K562 (cell line): ENCODE measurements around the gene DGCR2. TPM values are rescaled to one million over a fixed set of nuclear protein-coding genes. Genes with fewer than 3 reads are reported as not detected.

Experiments
- ELF4 ChIP-seq: fragments of 450-650 bp; formaldehyde crosslinking; IDR thresholded peaks from 2 replicates; pipeline ENCODE4 v1.4.0; 2022; ENCODE audit warnings: missing genetic modification characterization
- ETV6 ChIP-seq, 3 experiments: fragments of 150-350 bp in 1 of 3; sonication (generic) in 1 of 3; formaldehyde crosslinking in 1 of 3; IDR thresholded peaks; 2 replicates each; pipeline versions ENCODE4 v1.6.1 to v1.8.0; 2014 to 2022; ENCODE audit warnings: borderline replicate concordance in 2 of 3, low read depth in 2 of 3, antibody characterized with exemption in 1 of 3, low read length in 1 of 3, mild to moderate bottlenecking in 1 of 3, missing genetic modification reagents in 1 of 3
- HDAC1 ChIP-seq, 2 experiments: fragments of 450-650 bp; IDR thresholded peaks; 2 replicates each; pipeline ENCODE4 v1.6.1; 2016 to 2017; ENCODE audit warnings: inconsistent platforms in 1 of 2, mild to moderate bottlenecking in 1 of 2, moderate library complexity in 1 of 2
- PHF21A ChIP-seq: fragments of 450-650 bp; IDR thresholded peaks from 2 replicates; pipeline ENCODE4 v1.6.1; 2017; ENCODE audit warnings: low read depth, borderline replicate concordance
- RAD21 ChIP-seq, 2 experiments: fragments of 250-450 bp in 1 of 2; fragments of 450-650 bp in 1 of 2; sonication (Bioruptor Pico) in 1 of 2; formaldehyde crosslinking in 1 of 2; IDR thresholded peaks in 1 of 2; conservative IDR thresholded peaks in 1 of 2; 2 replicates each; pipeline versions ENCODE4 v1.4.0 to v1.8.0; 2020 to 2022; ENCODE audit warnings: mild to moderate bottlenecking in 2 of 2, moderate library complexity in 1 of 2
- RBBP5 ChIP-seq: fragments of 200-600 bp; sonication (generic); IDR thresholded peaks from 2 replicates; pipeline ENCODE4 v1.6.1; 2012; ENCODE audit warnings: borderline replicate concordance, mild to moderate bottlenecking, low read length, control low read depth, inconsistent platforms; ENCODE audit not compliant: insufficient read depth, poor library complexity, severe bottlenecking
- RCOR1 ChIP-seq, 2 experiments: IDR thresholded peaks; 2 replicates each; pipeline ENCODE4 v1.6.1; 2012; ENCODE audit warnings: low read depth in 2 of 2, low read length in 2 of 2, borderline replicate concordance in 1 of 2, improper control_type of control experiment in 1 of 2
- SIX5 ChIP-seq, 2 experiments: IDR thresholded peaks; 2 replicates each; pipeline ENCODE4 v1.6.1; 2011; ENCODE audit warnings: low read length in 2 of 2, borderline replicate concordance in 1 of 2, low read depth in 1 of 2, mild to moderate bottlenecking in 1 of 2, moderate library complexity in 1 of 2; ENCODE audit not compliant: insufficient read depth in 1 of 2
- SMC3 ChIP-seq: conservative IDR thresholded peaks from 2 replicates; pipeline ENCODE4 v1.6.1; 2011; ENCODE audit warnings: low read depth, low read length, improper control_type of control experiment; ENCODE audit not compliant: insufficient read depth
- TRIM24 ChIP-seq, 2 experiments: fragments of 450-650 bp; IDR thresholded peaks; 2 replicates each; pipeline ENCODE4 v1.6.1; 2016
- ZNF785 ChIP-seq: fragments of 250-450 bp; sonication (Bioruptor Pico); IDR thresholded peaks from 2 replicates; pipeline ENCODE4 v1.4.0; 2020; ENCODE audit warnings: mild to moderate bottlenecking
- polyA plus RNA-seq, 8 experiments: library from polyadenylated mRNA; depleted of rRNA in 4 of 8; stranded (reverse) in 5 of 8; unstranded in 3 of 8; fragments of >200 nt; fragmentation: Nextera tagmentation in 2 of 8; fragmentation: Illumina TruSeq in 1 of 8; extraction: Ambion mirVana in 2 of 8; extraction: Trizol in 1 of 8; gene quantifications; 2 replicates each; pipeline versions ENCODE4 v1.2.1 to v1.2.3, GENCODE V29; 2011 to 2014; ENCODE audit warnings: inconsistent platforms in 1 of 8, missing spikeins in 1 of 8
- total RNA-seq, 7 experiments: library from RNA; depleted of rRNA in 6 of 7; stranded (reverse); fragments of >200 nt in 6 of 7; fragmentation: Illumina TruSeq in 2 of 7; extraction: Trizol in 2 of 7; gene quantifications; 2 replicates each; pipeline versions ENCODE4 v1.2.1 to v1.2.3, GENCODE V29; 2011 to 2021; ENCODE audit warnings: low replicate concordance in 1 of 7
- TF ChIP-seq, protein P1 (sequence below), 2 experiments: IDR thresholded peaks; 2 replicates each; pipeline ENCODE4 v1.6.1; 2012; ENCODE audit warnings: improper control_type of control experiment in 2 of 2, low read depth in 2 of 2, low read length in 2 of 2, borderline replicate concordance in 1 of 2
- TF ChIP-seq, protein P2 (sequence below), 2 experiments: fragments of 450-650 bp in 1 of 2; sonication (generic) in 1 of 2; formaldehyde crosslinking in 1 of 2; IDR thresholded peaks in 1 of 2; conservative IDR thresholded peaks in 1 of 2; 2 replicates each; pipeline versions ENCODE4 v1.6.1 to v1.8.1; 2016 to 2023; ENCODE audit warnings: mild to moderate bottlenecking in 2 of 2, moderate library complexity in 2 of 2, inconsistent platforms in 1 of 2, missing genetic modification reagents in 1 of 2
- TF ChIP-seq, protein P3 (sequence below): fragments of 150-350 bp; conservative IDR thresholded peaks from 2 replicates; pipeline ENCODE4 v1.6.1; 2014; ENCODE audit warnings: low read length

Gene DGCR2
- total and polyA plus RNA-seq, 9 of the 15 experiments (the other 6 are each of a cell fraction or from before 2014, with no cell fraction given), result 0.69 to 101 (median 56.4) TPM

DNA sequence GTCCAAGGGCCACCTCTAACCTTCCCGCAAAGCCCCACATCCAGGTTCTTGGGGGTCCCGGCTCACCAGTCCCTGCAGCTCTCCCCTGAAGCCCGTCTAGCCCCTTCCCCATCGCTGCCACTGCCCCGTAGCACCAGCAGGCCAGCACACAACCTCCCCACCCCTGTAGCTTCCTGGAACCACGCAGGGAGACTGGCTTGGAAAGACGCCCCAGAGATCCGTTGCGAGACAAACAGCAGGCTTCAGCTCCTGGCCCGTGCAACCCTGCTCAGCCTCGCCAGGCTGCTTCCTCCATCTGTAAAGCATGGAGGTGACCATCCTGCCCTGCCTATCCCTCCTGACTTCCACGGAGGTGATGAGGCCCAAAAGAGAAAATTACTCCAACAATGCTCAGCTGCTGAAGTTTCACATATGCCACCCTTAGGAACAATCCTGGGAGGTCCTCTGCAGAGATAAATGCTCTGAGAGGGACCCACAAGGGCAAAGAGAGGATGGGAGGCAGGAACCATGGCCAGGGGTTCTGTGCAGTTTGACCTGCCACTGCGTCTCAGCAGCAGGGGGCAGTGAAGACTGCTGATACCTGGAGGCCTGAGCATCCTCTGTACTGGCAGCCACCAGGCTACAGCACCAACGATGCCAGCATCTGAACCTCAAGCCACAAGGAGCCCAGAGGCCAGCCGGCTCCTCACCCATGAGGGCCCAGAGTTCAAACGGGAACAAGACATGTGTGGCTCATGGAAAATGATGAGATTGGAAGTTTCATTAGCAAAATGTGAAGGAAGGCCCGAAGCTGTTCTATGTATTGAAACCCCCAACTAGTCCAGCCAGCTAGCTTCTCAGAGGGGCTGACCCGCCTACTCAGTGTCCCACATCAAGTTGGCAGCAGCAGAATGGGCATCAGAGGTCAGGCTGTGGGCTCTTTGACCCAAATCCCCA is 16.1 kb downstream of the DGCR2 start (continued):
- peak in 1 of 2 experiments; percentile 79; a peak in 1 of 4 replicates for TF ChIP-seq RCOR1 (IDR thresholded peaks at IDR 0.05; ENCODE audit: borderline replicate concordance in 1 of 2, low read depth in 2 of 2, low read length in 2 of 2)
- TF ChIP-seq, protein P1, sequence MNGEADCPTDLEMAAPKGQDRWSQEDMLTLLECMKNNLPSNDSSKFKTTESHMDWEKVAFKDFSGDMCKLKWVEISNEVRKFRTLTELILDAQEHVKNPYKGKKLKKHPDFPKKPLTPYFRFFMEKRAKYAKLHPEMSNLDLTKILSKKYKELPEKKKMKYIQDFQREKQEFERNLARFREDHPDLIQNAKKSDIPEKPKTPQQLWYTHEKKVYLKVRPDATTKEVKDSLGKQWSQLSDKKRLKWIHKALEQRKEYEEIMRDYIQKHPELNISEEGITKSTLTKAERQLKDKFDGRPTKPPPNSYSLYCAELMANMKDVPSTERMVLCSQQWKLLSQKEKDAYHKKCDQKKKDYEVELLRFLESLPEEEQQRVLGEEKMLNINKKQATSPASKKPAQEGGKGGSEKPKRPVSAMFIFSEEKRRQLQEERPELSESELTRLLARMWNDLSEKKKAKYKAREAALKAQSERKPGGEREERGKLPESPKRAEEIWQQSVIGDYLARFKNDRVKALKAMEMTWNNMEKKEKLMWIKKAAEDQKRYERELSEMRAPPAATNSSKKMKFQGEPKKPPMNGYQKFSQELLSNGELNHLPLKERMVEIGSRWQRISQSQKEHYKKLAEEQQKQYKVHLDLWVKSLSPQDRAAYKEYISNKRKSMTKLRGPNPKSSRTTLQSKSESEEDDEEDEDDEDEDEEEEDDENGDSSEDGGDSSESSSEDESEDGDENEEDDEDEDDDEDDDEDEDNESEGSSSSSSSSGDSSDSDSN (IDR thresholded peaks at IDR 0.05; ENCODE audit: borderline replicate concordance in 1 of 2, low read depth in 2 of 2, low read length in 2 of 2), result 0 out of 4 replicates have a peak, but pooled peaks of 1 of the 2 experiments have one; percentile 19
- TF ChIP-seq, protein P2, sequence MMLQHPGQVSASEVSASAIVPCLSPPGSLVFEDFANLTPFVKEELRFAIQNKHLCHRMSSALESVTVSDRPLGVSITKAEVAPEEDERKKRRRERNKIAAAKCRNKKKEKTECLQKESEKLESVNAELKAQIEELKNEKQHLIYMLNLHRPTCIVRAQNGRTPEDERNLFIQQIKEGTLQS (IDR thresholded peaks at IDR 0.05), result no peak
- TF ChIP-seq, protein P2 (CRISPR knock-in tag; conservative IDR thresholded peaks at IDR 0.05), result 0 out of 2 replicates have a peak, but pooled peaks have one; percentile 6
- peak; percentile 51; the same call in 1 of the 2 replicates for TF ChIP-seq SMC3
- TF ChIP-seq SIX5 (IDR thresholded peaks at IDR 0.05; ENCODE audit: borderline replicate concordance in 1 of 2, insufficient read depth in 1 of 2, low read depth in 1 of 2, low read length in 2 of 2), result 0 out of 4 replicates have a peak, but pooled peaks of 1 of the 2 experiments have one; percentile 10
- TF ChIP-seq HDAC1 (IDR thresholded peaks at IDR 0.05), result no peak
- no peak for TF ChIP-seq TRIM24 (IDR thresholded peaks at IDR 0.05)
- TF ChIP-seq, protein P3, sequence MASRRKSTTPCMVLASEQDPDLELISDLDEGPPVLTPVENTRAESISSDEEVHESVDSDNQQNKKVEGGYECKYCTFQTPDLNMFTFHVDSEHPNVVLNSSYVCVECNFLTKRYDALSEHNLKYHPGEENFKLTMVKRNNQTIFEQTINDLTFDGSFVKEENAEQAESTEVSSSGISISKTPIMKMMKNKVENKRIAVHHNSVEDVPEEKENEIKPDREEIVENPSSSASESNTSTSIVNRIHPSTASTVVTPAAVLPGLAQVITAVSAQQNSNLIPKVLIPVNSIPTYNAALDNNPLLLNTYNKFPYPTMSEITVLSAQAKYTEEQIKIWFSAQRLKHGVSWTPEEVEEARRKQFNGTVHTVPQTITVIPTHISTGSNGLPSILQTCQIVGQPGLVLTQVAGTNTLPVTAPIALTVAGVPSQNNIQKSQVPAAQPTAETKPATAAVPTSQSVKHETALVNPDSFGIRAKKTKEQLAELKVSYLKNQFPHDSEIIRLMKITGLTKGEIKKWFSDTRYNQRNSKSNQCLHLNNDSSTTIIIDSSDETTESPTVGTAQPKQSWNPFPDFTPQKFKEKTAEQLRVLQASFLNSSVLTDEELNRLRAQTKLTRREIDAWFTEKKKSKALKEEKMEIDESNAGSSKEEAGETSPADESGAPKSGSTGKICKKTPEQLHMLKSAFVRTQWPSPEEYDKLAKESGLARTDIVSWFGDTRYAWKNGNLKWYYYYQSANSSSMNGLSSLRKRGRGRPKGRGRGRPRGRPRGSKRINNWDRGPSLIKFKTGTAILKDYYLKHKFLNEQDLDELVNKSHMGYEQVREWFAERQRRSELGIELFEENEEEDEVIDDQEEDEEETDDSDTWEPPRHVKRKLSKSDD, result 0 out of 2 replicates have a peak, but pooled peaks have one; percentile 51
- TF ChIP-seq PHF21A, result no peak
- TF ChIP-seq ZNF785 (CRISPR knock-in tag), result no peak
- TF ChIP-seq ELF4 (CRISPR knock-in tag), result no peak
- TF ChIP-seq RAD21 (CRISPR knock-in tag; conservative IDR thresholded peaks at IDR 0.05 in 1 of 2, IDR thresholded peaks at IDR 0.05 in 1 of 2), result peak; percentile 21 to 77; a peak in 3 of 4 replicates
- TF ChIP-seq ETV6 (IDR thresholded peaks at IDR 0.05; ENCODE audit: borderline replicate concordance in 1 of 2, low read depth in 2 of 2, low read length in 1 of 2), result 0 out of 4 replicates have a peak, but pooled peaks of 1 of the 2 experiments have one; percentile 21
- TF ChIP-seq ETV6 (CRISPR knock-in tag; IDR thresholded peaks at IDR 0.05; ENCODE audit: borderline replicate concordance), result no peak
- TF ChIP-seq RBBP5, result peak; percentile 24
- TF ChIP-seq, all 486 proteins: peak for 19
